Body of pancreas (tissue), 4 donors: ENCODE measurements around the gene PLCD3.

ENCODE experiments used
- POLR2A ChIP-seq, 3 donors: fragments of 450-650 bp; IDR thresholded peaks; one replicate each; pipeline ENCODE4 v1.6.1; 2016; ENCODE audit warnings: antibody characterized with exemption in 3 of 3, mild to moderate bottlenecking in 2 of 3
- TF ChIP-seq, protein P1 (sequence below), 7 experiments: fragments of 450-650 bp in 4 of 7; fragments of 200-600 bp in 3 of 7; sonication (generic) in 3 of 7; IDR thresholded peaks; one replicate each; pipeline ENCODE4 v1.5.1; 2016 to 2019; ENCODE audit warnings: antibody characterized with exemption in 7 of 7

DNA sequence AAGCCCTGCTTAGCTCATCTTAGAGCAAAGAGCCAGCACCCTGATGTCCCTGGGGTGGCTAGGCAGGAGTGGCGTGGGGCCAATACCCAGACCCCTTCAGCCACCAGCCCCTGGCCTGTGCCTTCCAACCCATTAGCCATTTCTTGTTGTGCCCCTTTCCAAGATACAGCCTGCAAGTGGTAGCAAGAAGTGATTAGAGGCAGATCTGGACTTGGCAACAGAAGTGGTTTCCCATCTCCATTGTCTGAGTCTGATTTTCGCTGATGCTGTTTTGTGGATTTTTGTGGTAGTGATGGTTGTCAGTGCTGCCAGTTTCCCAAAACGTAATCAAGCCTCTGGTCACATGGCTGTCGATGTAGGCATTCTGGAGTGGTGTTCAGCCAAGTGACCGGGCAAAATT is 25.7 kb downstream of the PLCD3 start:
- TF ChIP-seq, protein P1, sequence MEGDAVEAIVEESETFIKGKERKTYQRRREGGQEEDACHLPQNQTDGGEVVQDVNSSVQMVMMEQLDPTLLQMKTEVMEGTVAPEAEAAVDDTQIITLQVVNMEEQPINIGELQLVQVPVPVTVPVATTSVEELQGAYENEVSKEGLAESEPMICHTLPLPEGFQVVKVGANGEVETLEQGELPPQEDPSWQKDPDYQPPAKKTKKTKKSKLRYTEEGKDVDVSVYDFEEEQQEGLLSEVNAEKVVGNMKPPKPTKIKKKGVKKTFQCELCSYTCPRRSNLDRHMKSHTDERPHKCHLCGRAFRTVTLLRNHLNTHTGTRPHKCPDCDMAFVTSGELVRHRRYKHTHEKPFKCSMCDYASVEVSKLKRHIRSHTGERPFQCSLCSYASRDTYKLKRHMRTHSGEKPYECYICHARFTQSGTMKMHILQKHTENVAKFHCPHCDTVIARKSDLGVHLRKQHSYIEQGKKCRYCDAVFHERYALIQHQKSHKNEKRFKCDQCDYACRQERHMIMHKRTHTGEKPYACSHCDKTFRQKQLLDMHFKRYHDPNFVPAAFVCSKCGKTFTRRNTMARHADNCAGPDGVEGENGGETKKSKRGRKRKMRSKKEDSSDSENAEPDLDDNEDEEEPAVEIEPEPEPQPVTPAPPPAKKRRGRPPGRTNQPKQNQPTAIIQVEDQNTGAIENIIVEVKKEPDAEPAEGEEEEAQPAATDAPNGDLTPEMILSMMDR (IDR thresholded peaks at IDR 0.05) = no peak
- TF ChIP-seq POLR2A (IDR thresholded peaks at IDR 0.05) = no peak
